Stimulated activated effector memory CD8-positive, alpha-beta T cell treated with anti-CD3 and anti-CD28 coated beads, Interleukin-12 subunit alpha, Interleukin-12 subunit beta, amount 100 ng/mL, for 72 hours (primary cell): ENCODE results near the gene UBA52.
"Not testable (repeated sequence)": the region's sequence is repeated elsewhere in the genome, so short reads cannot be mapped to it uniquely, and the experiment has no call there.

Source experiments
- ATAC-seq: fragments of 150-1000 bp; cut with Tn5 transposase; 2 replicates; pipeline ENCODE4 v1.10.0; 2021
- DNase-seq, 2 donors: peaks; one replicate each; pipeline ENCODE4 v3.0.0; 2021 to 2022; ENCODE audit warnings: low spot score in 2 of 2
- H3K27ac Mint-ChIP-seq: one replicate; pipeline ENCODE4 v1.8.0; 2022; ENCODE audit warnings: mild to moderate bottlenecking, mixed read lengths
- H3K36me3 Mint-ChIP-seq: one replicate; pipeline ENCODE4 v1.8.0; 2022; ENCODE audit warnings: mild to moderate bottlenecking, mixed read lengths
- H3K4me1 Mint-ChIP-seq: one replicate; pipeline ENCODE4 v1.8.0; 2022; ENCODE audit warnings: mixed read lengths
- H3K4me3 Mint-ChIP-seq: one replicate; pipeline ENCODE4 v1.8.0; 2022; ENCODE audit warnings: mild to moderate bottlenecking, mixed read lengths
- H3K9me3 Mint-ChIP-seq: one replicate; pipeline ENCODE4 v1.8.0; 2022; ENCODE audit warnings: mixed read lengths

The UBA52 gene

GRCh38 chr19:18576383-18576782 is 4.7 kb downstream of the UBA52 start:
- Mint-ChIP-seq H3K9me3 (no peaks in the 10 kb centered on the region), H3K36me3 (peaks cover 72% of the 10 kb centered on the region), H3K4me3 (no peak overlapping the region), H3K27ac (no peak overlapping the region), H3K4me1 (peaks cover 34% of the 10 kb centered on the region)
- ATAC-seq (no peak), DNase-seq (no peak)

- H3K4me1 Mint-ChIP-seq = peaks cover 25% of the 10 kb centered on the region
- H3K27ac Mint-ChIP-seq = no peak overlapping the region
- H3K9me3 Mint-ChIP-seq = no peaks in the 10 kb centered on the region
- H3K4me3 Mint-ChIP-seq = no peak overlapping the region
- DNase-seq (no peak), ATAC-seq (no peak)
- peaks cover 61% of the 10 kb centered on the region for H3K36me3 Mint-ChIP-seq
Observed at GRCh38 chr19:18577365-18577914, 5.8 kb downstream of the UBA52 start.

DNA sequence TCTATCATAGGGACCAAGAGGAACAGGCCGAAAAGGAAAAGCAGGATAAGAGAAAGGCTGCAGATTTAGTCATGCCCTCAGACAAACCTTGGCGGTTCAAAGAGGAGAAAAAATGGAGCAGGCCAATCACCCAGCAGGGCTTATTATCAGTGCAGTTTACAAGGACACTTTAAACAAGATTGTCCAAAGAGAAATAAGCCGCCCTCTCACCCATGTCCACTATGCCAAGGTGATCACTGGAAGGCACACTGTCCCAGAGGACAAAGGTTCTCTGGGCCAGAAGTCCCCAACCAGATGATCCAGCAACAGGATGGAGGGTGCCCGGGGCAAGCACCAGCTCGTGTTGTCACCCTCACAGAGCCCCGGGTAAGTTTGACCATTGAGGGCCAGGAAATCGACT is 8.7 kb downstream of the UBA52 start:
- Mint-ChIP-seq H3K4me3 (no peak overlapping the region), H3K9me3 (no peaks in the 10 kb centered on the region), H3K27ac (no peak overlapping the region), H3K36me3 (peaks cover 32% of the 10 kb centered on the region), H3K4me1 (peaks cover 2% of the 10 kb centered on the region)
- ATAC-seq (no peak), DNase-seq (no peak)

DNA sequence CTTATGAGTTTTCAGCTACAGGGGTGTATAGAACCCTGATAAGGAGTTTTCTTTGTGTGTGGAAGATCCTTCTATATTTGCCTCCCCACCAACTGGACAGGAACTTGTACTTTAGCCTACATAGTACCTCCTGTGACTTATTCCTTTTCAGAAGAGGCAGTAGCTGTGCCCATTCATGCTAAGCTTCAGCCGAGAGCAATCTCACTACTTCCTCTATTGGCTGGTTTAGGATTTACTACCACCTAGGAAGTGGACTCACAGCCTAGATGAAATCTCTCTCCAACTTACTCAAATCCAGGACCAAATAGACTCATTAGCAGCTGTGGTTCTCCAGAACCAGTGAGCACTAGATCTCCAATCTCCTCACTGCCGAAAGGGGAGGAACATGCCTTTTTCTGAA is 14.6 kb downstream of the UBA52 start:
- DNase-seq (no peak), ATAC-seq (no peak)
- Mint-ChIP-seq H3K9me3 (no peaks in the 10 kb centered on the region), H3K4me3 (peak overlapping the region; percentile 84), H3K27ac (no peak overlapping the region), H3K36me3 (peaks cover 24% of the 10 kb centered on the region), H3K4me1 (peaks cover 33% of the 10 kb centered on the region)

DNA sequence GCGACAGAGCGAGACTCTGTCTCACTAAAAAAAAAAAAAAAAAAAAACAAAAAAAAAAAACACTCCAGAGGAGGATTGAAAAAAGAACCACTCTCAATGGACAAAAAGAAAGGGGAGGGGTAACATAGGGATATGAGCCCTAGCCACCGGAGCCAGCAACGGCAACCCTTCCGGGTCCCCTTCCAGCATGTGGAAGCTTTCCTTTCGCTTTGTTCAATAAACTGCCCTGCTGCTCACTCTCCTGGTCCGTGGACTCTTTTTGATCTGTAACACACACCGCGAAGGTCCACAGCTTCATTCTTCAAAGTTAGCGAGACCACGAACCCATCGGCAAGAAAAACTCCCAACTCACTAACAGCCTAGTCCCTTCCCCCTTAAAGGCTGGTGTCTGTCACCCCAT is 15.9 kb downstream of the UBA52 start:
- Mint-ChIP-seq H3K4me3 (peak overlapping the region; percentile 84), H3K4me1 (peaks cover 33% of the 10 kb centered on the region), H3K27ac (peak overlapping the region; percentile 94), H3K9me3 (no peaks in the 10 kb centered on the region), H3K36me3 (peaks cover 34% of the 10 kb centered on the region)
- ATAC-seq = no peak
- DNase-seq = no peak

GRCh38 chr19:18587962-18588610 is 16.4 kb downstream of the UBA52 start:
- H3K27ac Mint-ChIP-seq = peak overlapping the region; percentile 94
- H3K4me1 Mint-ChIP-seq = peaks cover 34% of the 10 kb centered on the region
- ATAC-seq = peak; percentile 5
- no peak for DNase-seq
- peaks cover 34% of the 10 kb centered on the region for H3K36me3 Mint-ChIP-seq
- no peaks in the 10 kb centered on the region for H3K9me3 Mint-ChIP-seq
- H3K4me3 Mint-ChIP-seq = peak overlapping the region; percentile 84

DNA sequence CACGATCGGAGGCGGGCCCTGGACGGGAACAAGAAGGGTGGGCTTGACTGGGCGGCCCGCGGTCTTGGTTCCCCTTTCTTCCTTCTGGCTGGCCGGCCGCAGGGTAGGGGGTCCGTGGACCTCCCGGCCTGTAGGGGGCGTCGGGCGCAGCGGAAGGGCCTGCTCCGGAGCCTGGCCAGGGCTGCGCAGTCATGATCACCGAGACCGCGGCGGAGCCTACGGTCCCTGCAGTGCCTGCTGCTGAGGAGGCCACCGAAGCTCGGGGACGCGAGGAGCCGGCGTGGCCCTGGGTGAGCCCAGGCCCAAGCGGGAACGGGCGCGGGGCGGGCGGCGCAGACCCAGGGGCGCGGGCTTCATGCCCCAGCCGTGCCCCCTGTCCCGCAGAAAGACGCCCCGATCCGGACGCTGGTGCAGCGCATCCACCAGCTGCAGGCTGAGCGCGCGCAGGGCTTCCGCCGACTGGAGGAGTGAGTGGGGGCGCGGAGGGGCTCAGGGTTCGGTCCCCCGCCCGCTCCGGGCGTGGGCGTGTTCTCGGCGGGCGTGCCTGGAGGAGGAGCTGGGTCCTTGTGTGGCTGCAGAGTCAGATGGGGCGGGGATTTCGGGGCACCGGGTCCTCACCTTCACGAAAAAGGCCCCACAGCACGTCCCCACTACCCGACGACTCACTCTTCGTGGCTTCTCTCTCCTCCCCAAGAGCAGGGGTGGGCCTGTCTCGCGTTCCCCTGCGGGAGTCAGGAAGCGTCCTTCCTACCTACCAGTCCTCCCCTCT is 17.1 kb downstream of the UBA52 start, which contains the start of gene REX1BD:
REX1BD (plus strand) TSS at position 188 of the 769 bp plus-strand sequence; CDS start at position 192, 4 bp downstream.
- H3K27ac Mint-ChIP-seq = peak within 1 kb of the TSS; percentile 94

DNA sequence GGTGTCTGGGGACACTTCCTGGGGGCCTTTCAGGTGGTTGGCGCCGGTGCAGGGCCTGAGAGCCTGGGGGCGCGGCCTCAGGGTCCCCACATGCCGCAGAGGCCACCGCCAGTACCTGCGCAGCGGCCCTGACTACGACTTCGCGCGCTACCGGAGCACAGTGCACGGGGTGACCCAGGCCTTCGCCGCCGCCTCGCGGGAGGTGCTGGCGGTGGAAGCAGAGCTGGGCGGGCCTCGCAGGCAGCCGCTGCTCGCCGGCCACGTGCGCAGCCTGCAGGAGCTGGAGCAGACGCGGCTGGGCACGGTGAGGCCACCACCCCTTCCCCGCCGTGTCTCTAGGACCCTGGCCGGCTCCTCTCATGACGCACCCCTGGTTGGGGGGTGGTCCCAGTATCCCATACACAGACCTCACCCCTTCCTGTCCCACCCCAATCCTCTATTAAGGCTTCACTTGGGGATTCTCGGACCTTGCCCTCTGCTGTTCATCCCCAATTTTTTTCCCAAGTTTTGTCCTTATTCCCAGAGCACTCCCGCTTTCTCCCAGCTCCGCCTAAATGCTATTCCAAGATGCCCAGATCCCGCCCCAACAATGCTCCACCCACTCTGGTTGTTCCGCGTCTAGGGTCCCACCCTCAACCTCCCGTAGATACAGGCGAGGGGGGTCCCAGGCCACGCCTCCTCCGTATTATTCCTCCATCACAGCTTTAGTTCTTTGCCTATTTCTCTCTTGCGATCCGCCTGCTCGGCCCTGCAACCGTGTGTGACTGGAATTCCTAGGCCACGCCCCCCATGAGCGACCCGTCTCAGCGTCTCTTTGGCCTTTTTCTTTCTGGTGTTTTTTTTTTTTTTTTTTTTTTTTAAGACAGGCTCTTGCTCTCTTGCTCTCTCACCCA is 18.0 kb downstream of the UBA52 start:
- no peaks in the 10 kb centered on the region for H3K9me3 Mint-ChIP-seq
- peak in 1 of 2 donors; percentile 62 for DNase-seq
- peaks cover 48% of the 10 kb centered on the region for H3K4me1 Mint-ChIP-seq
- peak overlapping the region; percentile 84 for H3K4me3 Mint-ChIP-seq
- peak; percentile 75 for ATAC-seq
- H3K27ac Mint-ChIP-seq = peak overlapping the region; percentile 94
- peaks cover 34% of the 10 kb centered on the region for H3K36me3 Mint-ChIP-seq

More for the DNA sequence above, 17.1 kb downstream of the UBA52 start, which contains the start of gene REX1BD:
- peak within 1 kb of the TSS; percentile 84 for H3K4me3 Mint-ChIP-seq
- no peaks in the 10 kb centered on the region for H3K9me3 Mint-ChIP-seq
- ATAC-seq = peak; percentile 87
- peaks cover 41% of the 10 kb centered on the region for H3K4me1 Mint-ChIP-seq
- H3K36me3 Mint-ChIP-seq = peaks cover 34% of the 10 kb centered on the region
- peak; percentile 83 to 93 for DNase-seq

DNA sequence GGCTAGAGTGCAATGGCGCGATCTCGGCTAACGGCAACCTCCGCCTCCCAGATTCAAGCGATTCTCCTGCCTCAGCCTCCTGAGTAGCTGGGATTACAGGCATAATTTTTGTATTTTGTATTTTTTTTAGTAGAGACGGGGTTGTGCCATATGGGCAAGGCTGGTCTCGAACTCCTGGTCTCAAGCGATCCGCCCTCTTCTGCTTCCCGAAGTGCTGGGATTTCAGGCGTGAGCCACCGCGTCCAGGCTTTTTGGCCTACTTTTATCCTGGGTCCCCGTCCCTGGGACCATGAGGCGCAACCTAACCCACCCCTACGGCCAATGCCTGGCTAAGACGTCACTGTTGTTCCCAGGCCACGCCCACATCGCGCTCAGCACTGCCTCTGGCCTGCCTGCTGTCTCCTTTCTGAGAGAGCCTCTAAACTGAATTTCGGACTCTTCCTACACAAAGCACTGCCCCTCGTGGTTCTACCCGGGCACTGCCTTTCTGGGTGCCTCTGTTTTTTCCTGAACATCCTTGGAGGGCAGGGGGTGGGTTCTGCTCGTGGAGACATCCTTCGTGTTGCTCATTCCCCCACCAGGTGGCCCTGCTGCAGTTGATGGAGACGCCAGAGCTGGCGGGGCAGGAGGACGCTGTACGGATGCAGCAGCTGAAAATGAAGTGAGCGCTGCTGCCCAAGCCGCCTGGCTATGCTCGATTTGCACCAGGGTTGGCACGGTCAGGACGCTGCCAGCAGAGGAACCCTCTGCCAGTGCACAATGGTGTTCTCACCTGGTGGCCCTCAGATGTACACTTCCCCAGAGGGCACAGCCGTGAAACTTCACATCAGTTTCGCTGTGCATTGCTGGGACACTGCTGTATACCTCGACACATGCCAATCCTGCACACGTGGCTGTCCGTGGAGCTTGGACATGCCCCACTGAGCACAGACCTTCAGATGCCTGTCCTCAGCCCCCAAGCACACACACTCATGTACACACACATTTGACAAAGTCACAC is 18.9 kb downstream of the UBA52 start:
- H3K4me1 Mint-ChIP-seq = peaks cover 52% of the 10 kb centered on the region
- no peak for DNase-seq
- H3K9me3 Mint-ChIP-seq = no peaks in the 10 kb centered on the region
- H3K4me3 Mint-ChIP-seq = peak overlapping the region; percentile 84
- ATAC-seq = no peak
- peak overlapping the region; percentile 94 for H3K27ac Mint-ChIP-seq
- H3K36me3 Mint-ChIP-seq = peaks cover 34% of the 10 kb centered on the region

- no peak for DNase-seq
Observed at GRCh38 chr19:18591735-18592385, 20.2 kb downstream of the UBA52 start.

DNA sequence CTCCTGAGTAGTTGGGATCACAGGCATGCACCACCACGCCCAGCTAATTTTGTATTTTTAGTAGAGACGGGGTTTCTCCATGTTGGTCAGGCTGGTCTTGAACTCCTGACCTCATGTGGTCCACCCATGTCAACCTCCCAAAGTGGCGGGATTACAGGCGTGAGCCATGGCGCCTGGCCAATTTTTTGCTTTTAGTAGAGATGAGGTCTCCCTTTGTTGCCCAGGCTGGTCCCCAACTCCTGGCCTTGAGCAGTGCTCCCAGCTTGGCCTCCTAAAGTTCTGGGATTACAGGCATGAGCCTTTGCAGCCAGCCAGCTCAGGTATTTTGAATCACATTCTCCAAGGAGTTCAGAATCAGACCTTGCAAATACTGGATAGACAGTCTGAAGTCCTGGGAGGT is 21.1 kb downstream of the UBA52 start:
- H3K27ac Mint-ChIP-seq, ATAC-seq, DNase-seq, H3K4me3 Mint-ChIP-seq, H3K9me3 Mint-ChIP-seq: not testable (repeated sequence)
- Mint-ChIP-seq H3K4me1 (peaks cover 46% of the 10 kb centered on the region), H3K36me3 (peaks cover 34% of the 10 kb centered on the region)

More at GRCh38 chr19:18591735-18592385, 20.2 kb downstream of the UBA52 start:
- Mint-ChIP-seq H3K4me3 (peak overlapping the region; percentile 84), H3K4me1 (peaks cover 49% of the 10 kb centered on the region), H3K27ac (no peak overlapping the region), H3K36me3 (peaks cover 34% of the 10 kb centered on the region), H3K9me3 (no peaks in the 10 kb centered on the region)
- ATAC-seq = no peak

DNA sequence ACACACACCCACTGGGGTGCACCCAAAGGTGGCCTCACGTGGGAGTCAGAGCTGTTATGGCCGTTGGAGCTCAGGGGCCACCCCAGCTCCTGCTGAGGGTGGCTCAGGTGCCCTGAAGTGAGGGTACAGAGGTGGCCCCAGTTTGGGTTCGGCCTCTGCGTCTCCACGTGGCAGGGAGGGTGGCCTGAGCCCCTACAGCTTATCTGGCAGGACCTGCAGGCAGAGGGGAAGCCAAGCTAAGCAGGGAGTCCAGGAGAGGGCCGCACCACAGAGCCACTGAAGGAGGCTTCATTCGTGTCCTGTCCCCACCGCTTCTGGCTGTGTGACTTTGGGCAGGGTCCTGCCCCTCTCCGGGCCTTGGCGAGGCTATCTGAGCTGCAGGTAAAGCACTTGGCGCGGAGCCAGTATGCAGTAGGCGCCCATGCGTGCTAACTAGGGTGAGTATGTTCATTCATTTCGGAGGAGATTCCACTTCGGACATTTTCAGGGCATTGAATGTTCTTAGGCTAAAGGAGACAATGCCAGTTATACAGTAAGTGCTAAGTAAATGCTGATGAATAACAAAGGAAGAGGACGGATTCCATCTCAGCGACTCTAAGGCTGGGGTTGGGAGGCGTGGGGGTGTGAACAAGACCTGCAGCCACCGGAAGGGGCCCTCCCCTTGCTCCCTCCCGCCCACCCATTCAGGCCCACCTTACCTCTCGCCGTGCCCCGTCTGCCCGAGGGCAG is 21.9 kb downstream of the UBA52 start:
- H3K27ac Mint-ChIP-seq = no peak overlapping the region

More for the DNA sequence above, 21.9 kb downstream of the UBA52 start:
- H3K36me3 Mint-ChIP-seq = peaks cover 34% of the 10 kb centered on the region
- peaks cover 39% of the 10 kb centered on the region for H3K4me1 Mint-ChIP-seq
- ATAC-seq (no peak), DNase-seq (peak in 1 of 2 donors; percentile 50)
- peak overlapping the region; percentile 74 for H3K4me3 Mint-ChIP-seq
- no peaks in the 10 kb centered on the region for H3K9me3 Mint-ChIP-seq
